Activated CD8-positive, alpha-beta T cell treated with anti-CD3 and anti-CD28 coated beads for 36 hours (primary cell): Measurements from ENCODE around the gene FAM149A. TPM values are rescaled to one million over a fixed set of nuclear protein-coding genes. Genes with fewer than 3 reads are reported as not detected.

Experiments
- ATAC-seq: fragments of 200-7000 bp; cut with Tn5 transposase; one replicate; pipeline ENCODE4 v1.10.0; 2021; ENCODE audit warnings: mild to moderate bottlenecking, moderate library complexity
- CTCF ChIA-PET: fragments of 350-600 bp; sonication (Branson Sonifier 250); formaldehyde crosslinking; loops from one replicate; lab custom pipeline; 2021; ENCODE audit warnings: antibody characterized with exemption; lab: Charles Lee
- POLR2A ChIA-PET: fragments of 350-600 bp; sonication (Branson Sonifier 250); formaldehyde crosslinking; loops from one replicate; lab custom pipeline; 2021; ENCODE audit warnings: antibody characterized with exemption; lab: Charles Lee
- DNase-seq: peaks from one replicate; pipeline ENCODE4 v3.0.0-alpha.2; 2020
- H3K27ac Mint-ChIP-seq: one replicate; pipeline ENCODE4 v1.8.0; 2021; ENCODE audit warnings: mild to moderate bottlenecking, mixed read lengths
- H3K27me3 Mint-ChIP-seq: one replicate; pipeline ENCODE4 v1.8.0; 2021; ENCODE audit warnings: mixed read lengths
- H3K36me3 Mint-ChIP-seq: one replicate; pipeline ENCODE4 v1.8.0; 2021; ENCODE audit warnings: low read depth, mixed read lengths
- H3K4me1 Mint-ChIP-seq: one replicate; pipeline ENCODE4 v1.8.0; 2021; ENCODE audit warnings: low read depth, mixed read lengths
- H3K4me3 Mint-ChIP-seq: one replicate; pipeline ENCODE4 v1.8.0; 2021; ENCODE audit warnings: mild to moderate bottlenecking, moderate library complexity, mixed read lengths
- H3K9me3 Mint-ChIP-seq: one replicate; pipeline ENCODE4 v1.8.0; 2021; ENCODE audit warnings: mixed read lengths
- intact Hi-C: fragments of 100-400 bp; cut with micrococcal nuclease; formaldehyde crosslinking; loops from one replicate; pipeline ENCODE4 v1.10.0; 2022
- total RNA-seq, 2 experiments: library from RNA; stranded (reverse); gene quantifications; one replicate each; pipeline ENCODE4 v1.2.3, GENCODE V29; 2021
- TF ChIP-seq, protein P1 (sequence below): fragments of 200-600 bp; IDR thresholded peaks from one replicate; pipeline ENCODE4 v1.8.0; 2022; ENCODE audit warnings: antibody characterized with exemption, mild to moderate bottlenecking

FAM149A gene
- total RNA-seq, 2 experiments from 2014 or later = 0.38 to 0.52 TPM

DNA sequence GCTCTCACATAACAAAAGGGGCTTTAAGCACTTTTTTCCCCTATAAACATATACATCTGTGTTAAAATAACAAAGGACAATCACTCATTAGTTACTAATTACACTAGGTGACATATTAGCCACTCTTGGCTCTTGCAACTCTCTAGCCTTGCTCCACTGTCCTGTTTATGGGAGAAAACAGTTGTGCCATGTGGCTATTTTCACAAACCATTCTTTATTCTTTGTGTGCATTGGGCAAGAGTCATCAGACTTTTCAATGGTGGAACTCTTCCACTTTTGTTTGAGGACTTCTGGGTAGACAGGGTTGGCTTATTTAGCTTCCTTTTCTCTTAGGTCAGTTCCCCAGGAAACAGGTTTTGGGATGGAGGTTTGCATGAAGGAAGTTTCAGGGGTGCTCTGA lies 16.0 kb upstream of the FAM149A start:
- ChIA-PET POLR2A (no interaction called here), CTCF (interaction anchor here (0.9 kb wide), 1 partner anchor 9 kb away, joined by 3 read pairs; no protein-coding TSS in a partner anchor)
- Mint-ChIP-seq H3K4me3 (no peak overlapping the region), H3K36me3 (no peaks in the 10 kb centered on the region), H3K4me1 (no peaks in the 10 kb centered on the region), H3K27ac (no peak overlapping the region), H3K9me3 (no peaks in the 10 kb centered on the region), H3K27me3 (peaks cover 8% of the 10 kb centered on the region)
- DNase-seq (no peak), ATAC-seq (no peak)
- TF ChIP-seq, protein P1, sequence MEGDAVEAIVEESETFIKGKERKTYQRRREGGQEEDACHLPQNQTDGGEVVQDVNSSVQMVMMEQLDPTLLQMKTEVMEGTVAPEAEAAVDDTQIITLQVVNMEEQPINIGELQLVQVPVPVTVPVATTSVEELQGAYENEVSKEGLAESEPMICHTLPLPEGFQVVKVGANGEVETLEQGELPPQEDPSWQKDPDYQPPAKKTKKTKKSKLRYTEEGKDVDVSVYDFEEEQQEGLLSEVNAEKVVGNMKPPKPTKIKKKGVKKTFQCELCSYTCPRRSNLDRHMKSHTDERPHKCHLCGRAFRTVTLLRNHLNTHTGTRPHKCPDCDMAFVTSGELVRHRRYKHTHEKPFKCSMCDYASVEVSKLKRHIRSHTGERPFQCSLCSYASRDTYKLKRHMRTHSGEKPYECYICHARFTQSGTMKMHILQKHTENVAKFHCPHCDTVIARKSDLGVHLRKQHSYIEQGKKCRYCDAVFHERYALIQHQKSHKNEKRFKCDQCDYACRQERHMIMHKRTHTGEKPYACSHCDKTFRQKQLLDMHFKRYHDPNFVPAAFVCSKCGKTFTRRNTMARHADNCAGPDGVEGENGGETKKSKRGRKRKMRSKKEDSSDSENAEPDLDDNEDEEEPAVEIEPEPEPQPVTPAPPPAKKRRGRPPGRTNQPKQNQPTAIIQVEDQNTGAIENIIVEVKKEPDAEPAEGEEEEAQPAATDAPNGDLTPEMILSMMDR = no peak
- intact Hi-C loops = no loop called here

DNA sequence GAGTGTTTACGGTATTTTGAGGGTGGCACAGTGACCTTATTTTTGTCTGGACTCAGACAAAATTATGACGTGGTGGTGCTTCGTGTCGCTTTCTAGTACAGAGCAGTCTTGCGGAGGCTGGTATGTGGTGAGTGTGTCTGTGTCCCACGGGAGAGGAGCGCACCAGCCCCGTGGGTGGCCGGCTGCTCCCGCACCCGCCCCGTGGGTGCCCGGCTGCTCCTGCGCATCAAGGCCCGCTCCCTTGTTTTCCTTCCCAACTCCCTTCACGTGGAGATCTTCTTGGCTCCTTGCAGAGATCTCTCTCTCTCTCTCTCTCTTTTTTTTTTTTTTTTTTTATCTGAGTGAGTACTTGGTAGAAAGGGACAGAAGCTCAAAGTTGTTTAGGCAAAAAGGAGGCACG lies 12.2 kb upstream of the FAM149A start:
- ATAC-seq = no peak
- TF ChIP-seq, protein P1 = no peak
- H3K4me1 Mint-ChIP-seq = no peaks in the 10 kb centered on the region
- DNase-seq = no peak
- intact Hi-C loops = no loop called here
- ChIA-PET POLR2A (interaction anchor here (0.8 kb wide), 1 partner anchor 23 kb away, joined by 3 read pairs; no protein-coding TSS in a partner anchor), CTCF (no interaction called here)
- H3K9me3 Mint-ChIP-seq = no peaks in the 10 kb centered on the region
- no peak overlapping the region for H3K4me3 Mint-ChIP-seq
- no peaks in the 10 kb centered on the region for H3K36me3 Mint-ChIP-seq
- H3K27me3 Mint-ChIP-seq = peaks cover 13% of the 10 kb centered on the region
- H3K27ac Mint-ChIP-seq = no peak overlapping the region

DNA sequence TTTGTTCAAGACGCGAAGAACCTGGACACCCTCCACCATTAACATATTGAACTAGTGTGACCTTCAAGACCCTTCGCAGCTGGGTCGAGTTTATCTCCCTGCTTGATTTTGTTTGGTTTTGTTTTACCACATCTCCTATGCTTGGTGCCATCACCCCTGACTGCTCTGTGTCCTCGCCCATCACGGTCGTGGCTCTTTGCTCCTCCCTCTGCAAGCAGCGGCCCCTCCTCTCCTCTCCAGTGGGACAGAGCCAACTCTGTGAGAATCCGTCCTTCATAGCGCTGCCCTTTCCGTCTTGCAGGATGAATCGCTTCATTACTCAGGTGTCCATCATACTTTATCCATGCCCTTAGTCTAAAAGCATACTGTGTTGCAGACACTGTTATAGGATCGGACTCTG lies 9.1 kb upstream of the FAM149A start:
- TF ChIP-seq, protein P1 = no peak
- CTCF ChIA-PET = no interaction called here
- intact Hi-C loops = no loop called here
- Mint-ChIP-seq H3K27me3 (peaks cover 8% of the 10 kb centered on the region), H3K9me3 (no peaks in the 10 kb centered on the region), H3K27ac (no peak overlapping the region), H3K36me3 (no peaks in the 10 kb centered on the region), H3K4me3 (no peak overlapping the region), H3K4me1 (no peaks in the 10 kb centered on the region)
- DNase-seq (no peak), ATAC-seq (no peak)
- POLR2A ChIA-PET = no interaction called here

DNA sequence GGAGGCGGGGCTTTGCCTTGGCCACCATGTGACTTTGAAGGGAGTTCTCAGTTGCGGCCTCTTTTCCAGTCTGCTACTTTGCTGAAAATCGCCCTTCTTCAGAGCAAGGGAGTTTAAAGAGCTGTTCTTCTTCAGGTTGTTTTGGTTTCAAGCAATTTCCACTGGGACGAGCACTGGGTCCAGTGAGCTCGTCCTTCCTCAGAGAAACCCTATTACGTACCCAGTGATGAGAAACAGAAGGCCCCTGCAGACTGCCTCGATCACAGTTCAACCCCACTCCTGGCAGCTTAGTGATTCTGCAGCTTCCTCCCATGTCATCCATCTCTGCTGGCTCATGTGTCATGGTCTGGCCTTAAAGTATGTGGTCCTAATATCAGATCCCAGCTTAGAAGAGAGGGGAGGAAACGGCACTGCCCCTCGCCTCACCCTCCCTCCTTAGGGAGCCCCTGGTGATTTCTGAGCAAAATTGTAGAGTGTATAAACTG lies 7.8 kb upstream of the FAM149A start:
- H3K4me3 Mint-ChIP-seq = no peak overlapping the region
- ChIA-PET POLR2A (no interaction called here), CTCF (interaction anchor here (1.5 kb wide), 1 partner anchor 58 kb away, joined by 3 read pairs; no protein-coding TSS in a partner anchor)
- peaks cover 8% of the 10 kb centered on the region for H3K27me3 Mint-ChIP-seq
- H3K36me3 Mint-ChIP-seq = no peaks in the 10 kb centered on the region
- TF ChIP-seq, protein P1 = no peak
- ATAC-seq = no peak
- intact Hi-C loops = no loop called here
- H3K27ac Mint-ChIP-seq = no peak overlapping the region
- no peak for DNase-seq
- no peaks in the 10 kb centered on the region for H3K9me3 Mint-ChIP-seq
- H3K4me1 Mint-ChIP-seq = no peaks in the 10 kb centered on the region

DNA sequence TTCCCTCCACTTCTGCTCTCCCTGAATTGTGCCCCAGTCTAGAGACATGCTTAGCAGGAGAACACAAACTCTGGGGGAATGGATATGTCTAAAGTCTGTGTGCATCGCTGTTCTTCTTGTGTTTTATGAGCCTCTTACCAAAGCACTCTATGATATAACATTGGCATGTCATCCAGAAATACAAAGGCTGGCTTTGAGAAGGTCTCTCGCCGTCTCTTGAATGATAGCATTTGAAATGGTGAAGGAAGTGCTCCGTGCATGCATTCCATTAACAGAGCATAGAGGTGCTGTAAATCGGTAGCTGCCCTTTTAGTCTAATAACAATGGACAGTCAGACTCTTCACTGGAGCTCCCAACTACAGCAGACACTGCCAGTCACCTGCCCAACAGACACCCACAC lies 7.1 kb upstream of the FAM149A start:
- Mint-ChIP-seq H3K27ac (no peak overlapping the region), H3K9me3 (no peaks in the 10 kb centered on the region), H3K36me3 (no peaks in the 10 kb centered on the region), H3K27me3 (peaks cover 9% of the 10 kb centered on the region), H3K4me1 (no peaks in the 10 kb centered on the region), H3K4me3 (no peak overlapping the region)
- ATAC-seq = no peak
- POLR2A ChIA-PET = no interaction called here
- CTCF ChIA-PET = interaction anchor here (1.5 kb wide), 1 partner anchor 59 kb away, joined by 3 read pairs; no protein-coding TSS in a partner anchor
- intact Hi-C loops = no loop called here
- TF ChIP-seq, protein P1 = no peak
- DNase-seq = no peak
